Esophagus mucosa (tissue), 1 donor: ENCODE measurements around the gene FOXE3. TPM values are rescaled to one million over a fixed set of nuclear protein-coding genes. Genes with fewer than 3 reads are reported as not detected.

Experiments used
- ATAC-seq: fragments of 200-7000 bp; cut with Tn5 transposase; one replicate; pipeline ENCODE4 v1.9.1; 2020
- total RNA-seq: library from RNA; stranded (reverse); gene quantifications from one replicate; pipeline ENCODE4 v1.2.4, GENCODE V29; 2023
- donor health status: DM: yes; HTN: yes; CAD: no.

FOXE3 gene
- total RNA-seq, 1 donor from 2014 or later = not detected

DNA sequence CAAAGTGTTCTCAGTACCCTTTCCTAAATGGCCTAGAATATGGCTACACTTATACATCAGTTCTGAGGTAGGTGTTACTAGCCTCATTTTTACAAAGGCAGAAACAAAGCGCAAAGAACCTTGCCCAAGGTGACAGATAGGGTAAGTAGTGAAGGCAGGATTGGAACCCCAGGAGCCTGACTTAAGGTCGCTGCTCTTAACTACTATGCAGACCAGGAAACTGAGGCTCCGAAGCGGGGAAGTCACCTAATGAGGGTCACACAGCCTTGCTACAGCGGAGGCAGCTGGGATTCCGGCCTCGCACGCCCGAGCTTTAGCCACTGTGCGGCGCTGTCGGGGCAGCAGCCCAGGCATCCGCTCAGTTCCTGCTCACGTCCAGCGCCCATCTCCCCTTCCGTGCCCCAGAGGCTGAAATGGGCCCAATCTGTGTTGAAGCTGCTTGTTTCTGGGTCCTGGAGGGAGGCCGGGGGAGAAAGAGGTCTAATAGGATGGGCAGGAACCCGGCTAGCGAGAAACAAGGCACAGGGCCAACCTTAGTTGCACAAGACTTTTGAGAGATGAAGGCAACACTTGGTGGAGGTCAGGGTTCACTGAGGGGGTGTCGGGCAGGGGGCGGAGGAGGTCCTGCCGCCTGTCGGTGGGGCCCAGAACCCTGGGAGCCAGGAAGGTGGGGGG, 20.4 kb downstream of the FOXE3 start:
- peak; percentile 57 for ATAC-seq

- peak; percentile 4 for ATAC-seq
Measured at GRCh38 chr1:47436979-47437446, 20.9 kb downstream of the FOXE3 start.

GRCh38 chr1:47437447-47438164, 21.5 kb downstream of the FOXE3 start, which contains the start of gene FOXD2:
FOXD2 (plus strand) TSS chr1:47438044; CDS start chr1:47438136, 92 bp downstream.
- ATAC-seq = peak; percentile 85

GRCh38 chr1:47438165-47439016, 22.3 kb downstream of the FOXE3 start:
- no peak for ATAC-seq

DNA sequence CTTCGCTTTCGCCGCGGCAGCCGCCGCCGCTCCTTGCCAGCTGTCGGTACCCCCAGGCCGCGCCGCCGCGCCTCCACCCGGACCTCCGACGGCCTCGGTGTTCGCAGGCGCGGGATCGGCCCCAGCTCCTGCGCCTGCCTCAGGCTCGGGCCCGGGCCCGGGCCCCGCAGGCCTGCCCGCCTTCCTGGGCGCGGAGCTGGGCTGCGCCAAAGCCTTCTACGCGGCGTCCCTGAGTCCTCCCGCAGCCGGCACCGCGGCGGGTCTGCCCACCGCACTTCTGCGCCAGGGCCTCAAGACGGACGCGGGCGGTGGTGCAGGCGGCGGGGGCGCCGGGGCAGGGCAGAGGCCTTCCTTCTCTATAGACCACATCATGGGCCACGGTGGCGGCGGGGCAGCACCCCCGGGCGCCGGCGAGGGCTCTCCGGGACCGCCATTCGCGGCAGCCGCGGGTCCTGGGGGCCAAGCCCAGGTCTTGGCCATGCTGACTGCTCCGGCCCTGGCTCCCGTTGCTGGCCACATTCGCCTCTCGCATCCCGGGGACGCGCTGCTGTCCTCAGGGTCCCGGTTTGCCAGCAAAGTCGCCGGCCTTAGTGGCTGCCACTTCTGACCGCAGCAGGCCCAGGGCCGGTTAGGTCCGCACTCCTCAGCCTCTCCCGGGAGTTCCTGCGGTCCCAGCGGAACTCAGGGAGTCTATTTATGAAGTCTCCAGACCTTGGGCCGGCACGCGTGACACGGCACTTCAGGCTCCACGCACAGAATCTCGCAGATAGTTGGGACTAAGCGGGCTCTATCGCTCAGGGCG, 23.1 kb downstream of the FOXE3 start:
- no peak for ATAC-seq

GRCh38 chr1:47439819-47440598, 23.9 kb downstream of the FOXE3 start:
- ATAC-seq = no peak

GRCh38 chr1:47440599-47441081, 24.6 kb downstream of the FOXE3 start:
- ATAC-seq = no peak

DNA sequence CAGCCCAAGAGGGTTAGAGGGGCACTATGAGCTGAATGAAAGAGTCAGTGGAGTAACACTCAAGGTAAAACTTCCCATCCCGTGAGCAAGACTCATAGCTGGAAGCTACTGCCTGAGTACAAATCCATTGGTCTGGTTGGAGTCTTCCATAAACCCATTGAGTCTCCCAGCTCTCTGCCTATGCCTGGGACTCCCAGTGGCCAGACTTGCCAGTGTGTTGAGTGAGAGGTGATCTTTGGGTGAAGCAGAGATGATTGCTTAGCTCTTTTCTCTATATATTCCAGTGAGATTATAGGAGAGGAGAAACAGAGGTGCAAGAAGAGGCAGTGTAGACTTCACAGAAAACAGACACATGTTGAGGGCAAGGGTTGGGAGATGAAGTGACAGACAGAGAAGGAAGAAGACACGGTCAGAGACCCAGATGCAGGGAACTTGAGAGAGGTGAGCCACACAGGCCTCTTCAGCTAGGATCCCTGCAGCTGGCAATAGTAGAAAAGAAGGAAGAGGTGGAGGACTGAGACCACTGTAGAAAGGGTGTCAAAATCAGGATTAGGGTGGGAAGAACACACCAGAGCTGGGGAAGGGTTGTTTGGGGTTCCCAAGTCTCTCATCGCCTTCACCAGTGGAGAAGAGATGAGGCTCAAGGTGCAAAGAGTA, 25.5 kb downstream of the FOXE3 start:
- ATAC-seq = no peak

GRCh38 chr1:47442202-47442601, 26.1 kb downstream of the FOXE3 start:
- no peak for ATAC-seq

DNA sequence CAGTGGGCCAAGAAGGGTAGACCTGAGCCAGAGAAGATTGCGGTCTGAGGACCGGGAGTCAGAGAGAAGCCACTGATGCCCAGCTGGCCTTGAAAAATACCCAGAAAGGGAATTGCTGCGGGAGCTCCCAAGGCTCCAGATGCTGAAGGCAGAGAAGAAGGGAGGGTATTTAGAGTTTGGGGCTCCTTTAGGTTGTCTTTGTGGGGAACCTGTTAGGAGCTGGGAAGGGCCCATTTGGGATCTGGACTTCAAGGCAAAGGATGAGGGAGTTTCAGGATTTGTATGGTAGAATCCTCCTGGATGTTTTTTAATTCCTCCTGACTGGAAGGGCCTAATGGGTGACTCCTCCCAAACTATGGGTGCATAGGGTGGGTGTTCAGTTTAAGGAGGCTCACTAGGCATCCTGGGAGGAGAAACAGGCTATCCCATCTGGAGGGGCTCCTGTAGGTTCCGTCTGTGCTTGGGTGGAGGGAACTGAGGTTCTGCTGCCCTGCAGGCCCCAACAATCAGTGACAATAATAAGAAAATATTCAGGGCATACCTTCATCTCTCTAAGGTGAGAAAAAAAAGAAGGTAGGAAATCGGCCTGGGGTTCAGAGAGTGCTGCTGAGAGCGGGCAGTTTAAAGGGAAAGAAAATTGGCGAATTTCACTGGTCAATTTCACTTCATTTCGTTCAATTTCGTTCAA, 26.9 kb downstream of the FOXE3 start:
- ATAC-seq = no peak

GRCh38 chr1:47443530-47444296, 27.6 kb downstream of the FOXE3 start:
- ATAC-seq = no peak

- no peak for ATAC-seq
Measured at GRCh38 chr1:47444297-47444561, 28.1 kb downstream of the FOXE3 start.

GRCh38 chr1:47444562-47445465, 28.7 kb downstream of the FOXE3 start:
- peak; percentile 58 for ATAC-seq

DNA sequence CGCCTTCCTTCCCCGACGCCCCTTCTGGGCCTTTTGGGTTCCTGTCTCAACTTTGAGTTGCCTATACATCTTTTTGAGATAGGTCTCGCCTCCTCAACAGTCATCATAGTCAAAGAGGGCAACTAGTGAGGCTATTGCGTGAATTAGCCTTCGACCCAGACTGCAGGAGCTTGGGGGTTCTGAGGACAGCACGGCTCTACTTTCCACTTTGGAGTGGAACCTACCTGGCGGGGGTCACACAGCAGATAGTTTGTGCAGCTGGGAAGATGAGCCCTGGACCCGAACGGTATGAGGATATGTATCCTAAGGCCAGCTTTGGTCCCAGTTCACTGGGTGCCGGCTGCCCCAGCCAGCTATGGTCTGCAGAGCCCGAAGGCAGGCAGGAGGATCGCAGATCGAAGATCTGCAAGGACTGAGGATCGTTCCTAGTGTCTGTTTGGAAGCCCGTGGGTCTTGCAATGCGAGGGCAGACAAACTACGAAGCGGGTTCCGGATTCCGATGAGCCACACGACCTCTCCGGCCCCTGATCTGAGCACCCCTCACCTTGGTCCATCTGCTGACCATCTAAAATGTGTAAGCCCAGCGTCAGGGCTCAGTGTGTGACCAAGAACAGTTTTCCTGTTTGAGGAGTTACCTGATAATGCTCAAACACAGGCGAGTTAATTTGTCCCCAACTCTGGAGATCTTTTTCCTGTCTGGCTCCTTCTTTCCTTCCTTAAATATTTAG, 29.9 kb downstream of the FOXE3 start:
- ATAC-seq = no peak

DNA sequence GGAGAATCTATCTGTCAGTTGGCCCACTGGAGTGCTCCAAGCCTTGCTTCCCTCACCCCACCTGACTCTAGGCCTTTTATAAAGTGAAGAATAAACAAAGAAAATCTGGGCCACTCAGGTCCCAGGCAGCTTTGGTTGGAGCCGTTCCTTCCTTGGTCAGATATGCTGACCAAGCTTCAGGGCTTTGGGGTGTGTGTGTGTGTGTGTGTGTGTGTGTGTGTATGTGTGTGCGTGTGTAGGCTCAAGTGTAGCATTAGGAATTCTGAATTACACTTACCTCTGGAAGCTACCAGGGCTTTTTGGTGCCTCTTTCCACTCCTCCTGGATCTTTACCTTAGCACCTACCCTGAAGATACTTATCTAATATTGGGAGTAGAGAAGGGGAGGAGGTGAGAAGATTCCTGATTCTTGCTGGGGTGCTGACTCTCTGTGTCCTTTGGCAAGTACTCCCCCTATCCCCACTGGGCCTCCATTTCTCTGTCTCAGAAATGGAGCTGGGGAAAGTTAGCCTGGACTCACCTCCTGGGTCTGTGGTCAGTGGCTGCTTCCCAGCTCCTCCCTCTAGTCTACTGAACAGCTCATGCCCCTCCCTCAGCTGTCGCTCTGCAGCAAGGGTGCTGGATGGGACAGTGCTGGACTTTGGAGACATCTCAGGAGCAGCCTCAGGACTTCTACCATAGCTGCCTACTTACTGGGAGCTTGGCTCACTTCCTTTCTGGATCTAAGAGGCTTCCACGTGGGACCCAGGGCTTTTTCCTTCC, 32.6 kb downstream of the FOXE3 start:
- no peak for ATAC-seq

DNA sequence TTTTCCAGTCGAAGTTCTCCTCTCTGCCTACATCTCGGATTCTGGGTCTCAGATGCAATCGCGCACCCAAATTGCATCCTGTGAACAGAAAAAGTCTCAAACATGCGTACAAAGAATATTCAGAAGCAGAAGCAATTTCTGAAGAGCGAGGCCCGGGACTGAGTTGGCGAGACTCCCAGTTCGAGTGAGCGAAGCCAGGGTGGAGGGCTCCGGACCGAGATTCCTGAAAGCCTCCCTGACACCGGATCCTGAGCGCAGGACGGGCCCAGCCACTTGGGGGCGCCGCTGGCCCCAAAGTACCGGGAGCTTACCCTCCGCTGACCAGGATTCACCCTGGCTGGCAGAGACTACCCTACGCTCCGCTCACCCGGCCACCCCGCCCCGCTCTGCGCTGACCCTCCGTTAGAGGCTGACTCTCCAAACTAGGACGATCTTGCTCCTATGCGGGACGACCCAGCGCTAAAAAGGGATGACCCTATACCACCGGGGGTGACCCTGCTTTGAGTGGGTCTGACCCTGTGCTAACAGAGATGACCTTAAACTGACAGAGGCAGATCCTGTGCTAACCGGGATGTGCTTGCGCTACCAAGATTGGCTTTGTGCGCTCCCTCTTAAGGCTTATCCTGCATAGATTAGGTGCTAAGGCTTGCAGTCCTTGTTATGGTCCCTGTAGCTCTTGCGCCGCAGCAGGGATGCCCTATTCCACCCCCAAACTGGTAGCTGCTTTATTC, 33.9 kb downstream of the FOXE3 start:
- ATAC-seq = peak; percentile 51
